Glutamatergic neuron (in vitro differentiated cells): ENCODE measurements around the gene UBR4. TPM values are rescaled to one million over a fixed set of nuclear protein-coding genes. Genes with fewer than 3 reads are reported as not detected.
"Not testable (repeated sequence)": the region's sequence is repeated elsewhere in the genome, so short reads cannot be mapped to it uniquely, and the experiment has no call there.

Experiments used
- DNase-seq: peaks from one replicate; pipeline ENCODE4 v3.0.0; 2022
- H3K27ac Mint-ChIP-seq: one replicate; pipeline ENCODE4 v1.8.0; 2020; ENCODE audit warnings: mild to moderate bottlenecking, mixed read lengths, inconsistent platforms; ENCODE audit not compliant: unreplicated experiment
- H3K27me3 Mint-ChIP-seq: one replicate; pipeline ENCODE4 v1.8.0; 2020; ENCODE audit warnings: mild to moderate bottlenecking, moderate library complexity, mixed read lengths, inconsistent platforms; ENCODE audit not compliant: unreplicated experiment
- H3K36me3 Mint-ChIP-seq: one replicate; pipeline ENCODE4 v1.8.0; 2020; ENCODE audit warnings: mild to moderate bottlenecking, mixed read lengths, inconsistent platforms; ENCODE audit not compliant: unreplicated experiment
- H3K4me1 Mint-ChIP-seq: one replicate; pipeline ENCODE4 v1.8.0; 2020; ENCODE audit warnings: mild to moderate bottlenecking, low read depth, mixed read lengths, inconsistent platforms; ENCODE audit not compliant: unreplicated experiment
- H3K4me3 Mint-ChIP-seq: one replicate; pipeline ENCODE4 v1.8.0; 2020; ENCODE audit warnings: mild to moderate bottlenecking, mixed read lengths, inconsistent platforms; ENCODE audit not compliant: unreplicated experiment
- H3K9me3 Mint-ChIP-seq: one replicate; pipeline ENCODE4 v1.8.0; 2020; ENCODE audit warnings: mild to moderate bottlenecking, moderate library complexity, mixed read lengths, inconsistent platforms; ENCODE audit not compliant: unreplicated experiment
- total RNA-seq: library from RNA; stranded (reverse); fragmentation: NEBNext Ultra II Directional; extraction: Animal tissue kit (Norgen Biotek cat#: 25700); gene quantifications from one replicate; pipeline ENCODE4 v1.2.1, GENCODE V29; 2021; ENCODE audit not compliant: unreplicated experiment
- TF ChIP-seq, protein P1 (sequence below): fragments of 200-600 bp; sonication (generic); IDR thresholded peaks from one replicate; pipeline ENCODE4 v1.5.0; 2021; ENCODE audit not compliant: partially characterized antibody, unreplicated experiment

The UBR4 gene
- total RNA-seq, 1 donor from 2014 or later, result 176 TPM

DNA sequence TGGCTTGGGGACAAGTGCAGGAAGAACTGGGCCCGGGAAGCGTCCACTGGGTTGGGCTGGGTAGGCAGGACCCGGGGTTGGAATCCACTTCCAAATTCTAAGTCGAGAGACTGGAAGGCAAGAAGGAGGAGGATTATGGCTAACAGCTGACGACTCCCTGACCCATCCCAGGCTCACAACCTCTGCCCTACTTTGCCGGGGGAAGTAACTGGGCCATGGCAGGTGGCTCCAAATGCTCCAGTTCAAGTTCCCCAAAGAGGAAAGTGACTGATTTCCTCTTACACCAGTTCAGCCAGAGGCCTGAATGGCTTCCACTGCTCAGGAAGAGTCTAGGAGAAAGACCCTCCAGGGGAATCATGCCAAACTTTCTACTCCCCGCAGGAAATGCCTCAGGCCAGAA is 29.8 kb upstream of the UBR4 start:
- H3K27ac Mint-ChIP-seq, result peak overlapping the region; percentile 90

DNA sequence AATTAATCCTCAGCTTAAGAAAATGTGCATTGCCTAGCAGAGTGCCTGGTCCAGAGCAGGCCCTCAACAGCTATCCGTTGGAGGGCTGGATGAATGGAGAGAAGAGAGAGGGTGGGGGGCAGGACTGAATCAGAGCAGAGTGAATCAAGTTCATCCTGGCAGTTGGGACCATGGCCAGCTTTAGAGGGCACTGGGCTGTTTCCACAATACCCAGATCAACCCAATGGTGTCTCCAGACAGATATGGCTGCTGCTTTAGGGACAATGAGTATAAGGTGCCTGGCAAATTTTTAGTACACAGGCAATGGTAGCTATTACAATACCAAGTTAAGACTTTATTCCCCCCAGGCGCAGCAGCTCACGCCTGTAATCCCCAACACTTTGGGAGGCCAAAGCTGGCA is 24.2 kb upstream of the UBR4 start:
- Mint-ChIP-seq H3K27ac (peak overlapping the region; percentile 26), H3K9me3 (no peaks in the 10 kb centered on the region), H3K4me1 (no peaks in the 10 kb centered on the region), H3K27me3 (no peaks in the 10 kb centered on the region), H3K4me3 (no peak overlapping the region), H3K36me3 (no peaks in the 10 kb centered on the region)
- TF ChIP-seq, protein P1, sequence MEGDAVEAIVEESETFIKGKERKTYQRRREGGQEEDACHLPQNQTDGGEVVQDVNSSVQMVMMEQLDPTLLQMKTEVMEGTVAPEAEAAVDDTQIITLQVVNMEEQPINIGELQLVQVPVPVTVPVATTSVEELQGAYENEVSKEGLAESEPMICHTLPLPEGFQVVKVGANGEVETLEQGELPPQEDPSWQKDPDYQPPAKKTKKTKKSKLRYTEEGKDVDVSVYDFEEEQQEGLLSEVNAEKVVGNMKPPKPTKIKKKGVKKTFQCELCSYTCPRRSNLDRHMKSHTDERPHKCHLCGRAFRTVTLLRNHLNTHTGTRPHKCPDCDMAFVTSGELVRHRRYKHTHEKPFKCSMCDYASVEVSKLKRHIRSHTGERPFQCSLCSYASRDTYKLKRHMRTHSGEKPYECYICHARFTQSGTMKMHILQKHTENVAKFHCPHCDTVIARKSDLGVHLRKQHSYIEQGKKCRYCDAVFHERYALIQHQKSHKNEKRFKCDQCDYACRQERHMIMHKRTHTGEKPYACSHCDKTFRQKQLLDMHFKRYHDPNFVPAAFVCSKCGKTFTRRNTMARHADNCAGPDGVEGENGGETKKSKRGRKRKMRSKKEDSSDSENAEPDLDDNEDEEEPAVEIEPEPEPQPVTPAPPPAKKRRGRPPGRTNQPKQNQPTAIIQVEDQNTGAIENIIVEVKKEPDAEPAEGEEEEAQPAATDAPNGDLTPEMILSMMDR, result no peak
- DNase-seq, result no peak

More for the DNA sequence above, 29.8 kb upstream of the UBR4 start:
- H3K4me3 Mint-ChIP-seq, result no peak overlapping the region
- H3K27me3 Mint-ChIP-seq, result peaks cover 3% of the 10 kb centered on the region
- no peaks in the 10 kb centered on the region for H3K36me3 Mint-ChIP-seq
- H3K4me1 Mint-ChIP-seq, result peaks cover 6% of the 10 kb centered on the region
- no peak for DNase-seq
- H3K9me3 Mint-ChIP-seq, result peaks cover 2% of the 10 kb centered on the region
- TF ChIP-seq, protein P1, result no peak

DNA sequence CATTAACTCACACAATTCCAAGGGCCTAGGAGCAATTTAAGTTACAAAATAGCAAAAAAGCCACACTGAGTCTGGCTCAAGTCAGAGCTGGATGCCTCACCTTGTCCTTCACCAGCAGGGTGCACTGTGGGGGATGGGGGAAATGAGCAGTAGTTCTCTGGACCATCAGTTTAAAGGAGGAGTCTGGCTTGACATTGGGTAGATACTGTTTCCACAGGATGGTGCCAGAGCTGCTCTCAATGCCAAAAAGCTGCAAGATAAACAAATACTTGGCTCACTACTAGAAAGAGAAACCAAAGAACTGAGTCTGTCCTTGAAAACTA is 22.4 kb upstream of the UBR4 start:
- no peaks in the 10 kb centered on the region for H3K4me1 Mint-ChIP-seq
- DNase-seq, result no peak
- no peak overlapping the region for H3K27ac Mint-ChIP-seq
- no peaks in the 10 kb centered on the region for H3K27me3 Mint-ChIP-seq
- H3K36me3 Mint-ChIP-seq, result no peaks in the 10 kb centered on the region
- no peak overlapping the region for H3K4me3 Mint-ChIP-seq
- no peaks in the 10 kb centered on the region for H3K9me3 Mint-ChIP-seq
- TF ChIP-seq, protein P1, result no peak

DNA sequence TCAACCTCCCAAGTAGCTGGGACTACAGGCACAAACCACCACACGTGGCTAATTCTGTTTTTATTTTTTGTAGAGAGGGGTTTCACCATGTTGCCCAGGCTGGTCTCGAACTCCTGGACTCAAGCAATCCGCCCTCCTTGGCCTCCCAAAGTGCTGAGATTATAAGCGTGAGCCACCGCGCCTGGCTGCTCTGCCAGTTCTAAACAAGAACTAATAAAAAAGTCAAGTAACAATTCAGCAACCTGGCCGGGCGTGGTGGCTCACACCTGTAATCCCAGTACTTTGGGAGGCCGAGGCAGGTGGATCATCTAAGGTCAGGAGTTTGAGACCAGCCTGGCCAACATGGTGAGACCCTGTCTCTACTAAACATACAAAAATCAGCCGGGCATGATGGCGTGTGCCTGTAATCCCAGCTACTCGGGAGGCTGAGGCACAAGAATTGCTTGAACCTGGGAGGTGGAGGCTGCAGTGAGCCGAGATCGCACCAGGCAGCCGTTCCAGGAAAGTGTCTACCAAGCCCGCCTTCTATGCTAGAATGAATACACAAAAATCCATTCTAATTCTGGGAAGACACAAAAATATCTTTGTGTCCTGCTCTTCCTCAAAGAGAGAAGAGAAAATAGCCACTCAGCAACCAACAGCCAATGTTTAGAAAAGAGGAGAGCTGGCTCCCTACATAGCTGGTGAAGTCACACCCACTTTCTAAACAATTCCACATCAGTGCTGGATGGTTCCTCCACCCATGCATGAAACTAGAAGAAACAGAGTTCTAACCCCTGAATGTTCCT is 21.9 kb upstream of the UBR4 start:
- H3K27me3 Mint-ChIP-seq, H3K36me3 Mint-ChIP-seq, H3K4me1 Mint-ChIP-seq, H3K27ac Mint-ChIP-seq, H3K4me3 Mint-ChIP-seq, DNase-seq, H3K9me3 Mint-ChIP-seq: not testable (repeated sequence)

DNA sequence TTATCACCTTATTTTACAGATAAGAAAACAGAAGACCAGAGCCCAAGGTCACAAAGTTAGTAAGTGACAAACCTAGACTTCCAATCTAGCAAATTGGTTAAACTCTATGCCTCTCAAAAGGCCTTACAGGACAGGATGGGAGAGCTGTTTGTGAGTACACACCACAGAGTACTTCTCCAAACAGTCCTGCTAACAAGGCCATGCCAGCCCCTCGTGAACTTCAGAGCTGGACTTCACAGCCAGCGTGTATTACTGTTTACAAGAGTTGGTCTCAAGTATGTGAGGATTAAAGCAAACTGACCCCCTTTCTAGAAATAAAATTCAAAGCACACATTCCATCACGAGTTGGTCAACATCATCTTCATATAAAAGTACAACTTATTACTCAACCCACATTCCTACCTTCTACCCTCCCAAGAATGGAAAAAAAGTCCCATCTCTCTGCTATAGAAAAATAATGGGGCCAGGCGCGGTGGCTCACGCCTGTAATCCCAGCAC is 19.8 kb upstream of the UBR4 start:
- H3K9me3 Mint-ChIP-seq, result no peaks in the 10 kb centered on the region
- TF ChIP-seq, protein P1, result no peak
- no peak for DNase-seq

More for the DNA sequence above, 19.8 kb upstream of the UBR4 start:
- Mint-ChIP-seq H3K36me3 (no peaks in the 10 kb centered on the region), H3K4me1 (no peaks in the 10 kb centered on the region), H3K4me3 (no peak overlapping the region), H3K27ac (no peak overlapping the region), H3K27me3 (no peaks in the 10 kb centered on the region)
